ENCODE measurements around the gene ZDHHC24.

Gene ZDHHC24

DNA sequence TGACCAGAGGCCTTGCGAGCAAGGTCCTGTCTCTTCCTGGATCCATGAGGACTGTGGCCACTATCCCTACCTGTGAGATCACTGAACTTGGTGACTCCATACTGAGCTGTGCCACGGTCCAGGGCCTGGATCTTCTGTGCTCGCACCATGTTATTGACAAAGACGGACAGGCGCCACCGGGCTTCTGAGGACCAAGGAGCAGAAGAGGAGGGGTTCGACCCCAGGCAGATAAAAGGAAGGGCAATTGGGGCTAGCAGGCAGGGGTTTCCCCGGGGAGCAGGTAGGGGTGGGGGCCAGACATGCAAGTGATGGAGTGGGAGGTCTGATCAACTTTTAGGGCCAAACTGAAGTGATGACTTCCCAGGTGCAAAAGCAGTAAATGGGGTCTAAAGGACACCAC lies 20.4 kb upstream of the ZDHHC24 start:
- DNase-seq (ENCODE audit: low read depth in 2 of 2) = no peak

DNA sequence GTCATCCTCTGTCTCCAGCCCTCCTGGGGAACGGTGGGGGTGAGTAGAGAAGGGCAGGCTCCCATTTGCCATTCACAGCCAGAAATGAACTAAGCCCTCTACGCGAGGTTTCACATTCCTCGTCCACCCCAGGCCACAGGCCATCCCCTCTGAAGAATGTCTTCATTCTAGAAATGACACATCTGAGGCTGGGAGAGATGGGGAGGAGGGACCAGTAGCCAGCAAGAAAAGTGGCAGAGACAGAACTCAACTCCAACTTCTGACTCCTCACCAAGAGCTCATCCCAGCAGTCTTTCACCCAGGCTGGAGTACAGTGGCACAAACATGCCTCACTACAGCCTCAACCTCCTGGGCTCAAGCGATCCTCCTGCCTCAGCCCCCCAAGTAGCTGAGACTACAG lies 19.1 kb upstream of the ZDHHC24 start:
- no peak for DNase-seq (ENCODE audit: low read depth in 2 of 2)

DNA sequence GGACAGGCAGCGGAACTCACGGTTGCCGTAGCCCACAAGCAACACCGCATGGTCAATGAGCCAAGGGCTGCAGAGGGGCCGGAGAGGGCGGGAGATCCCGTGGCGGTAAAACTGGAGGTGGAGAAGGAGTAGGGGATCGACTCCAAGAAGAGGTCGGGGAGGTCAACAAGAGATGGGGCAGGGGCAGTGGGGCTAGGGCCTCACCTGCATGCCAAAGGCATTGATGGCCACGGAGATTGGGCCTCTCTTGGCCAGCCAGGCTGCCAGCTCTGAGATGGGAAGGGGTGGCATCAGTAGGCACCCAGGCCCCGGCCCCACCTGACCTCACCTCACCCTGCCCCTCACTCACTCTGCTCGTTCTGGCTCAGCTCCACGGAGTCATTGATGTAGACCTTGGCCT lies 18.7 kb upstream of the ZDHHC24 start:
- no peak for DNase-seq (ENCODE audit: low read depth in 2 of 2)

- DNase-seq (ENCODE audit: low read depth in 2 of 2) = no peak
These were observed 18.0 kb upstream of the ZDHHC24 start for GRCh38 chr11:66563832-66564231.

- DNase-seq (ENCODE audit: low read depth in 2 of 2) = no peak
These were observed 17.2 kb upstream of the ZDHHC24 start for GRCh38 chr11:66562907-66563583.

GRCh38 chr11:66562275-66562674 lies 16.4 kb upstream of the ZDHHC24 start:
- no peak for DNase-seq (ENCODE audit: low read depth in 2 of 2)

GRCh38 chr11:66561975-66562248 lies 16.1 kb upstream of the ZDHHC24 start:
- no peak for DNase-seq (ENCODE audit: low read depth in 2 of 2)

DNA sequence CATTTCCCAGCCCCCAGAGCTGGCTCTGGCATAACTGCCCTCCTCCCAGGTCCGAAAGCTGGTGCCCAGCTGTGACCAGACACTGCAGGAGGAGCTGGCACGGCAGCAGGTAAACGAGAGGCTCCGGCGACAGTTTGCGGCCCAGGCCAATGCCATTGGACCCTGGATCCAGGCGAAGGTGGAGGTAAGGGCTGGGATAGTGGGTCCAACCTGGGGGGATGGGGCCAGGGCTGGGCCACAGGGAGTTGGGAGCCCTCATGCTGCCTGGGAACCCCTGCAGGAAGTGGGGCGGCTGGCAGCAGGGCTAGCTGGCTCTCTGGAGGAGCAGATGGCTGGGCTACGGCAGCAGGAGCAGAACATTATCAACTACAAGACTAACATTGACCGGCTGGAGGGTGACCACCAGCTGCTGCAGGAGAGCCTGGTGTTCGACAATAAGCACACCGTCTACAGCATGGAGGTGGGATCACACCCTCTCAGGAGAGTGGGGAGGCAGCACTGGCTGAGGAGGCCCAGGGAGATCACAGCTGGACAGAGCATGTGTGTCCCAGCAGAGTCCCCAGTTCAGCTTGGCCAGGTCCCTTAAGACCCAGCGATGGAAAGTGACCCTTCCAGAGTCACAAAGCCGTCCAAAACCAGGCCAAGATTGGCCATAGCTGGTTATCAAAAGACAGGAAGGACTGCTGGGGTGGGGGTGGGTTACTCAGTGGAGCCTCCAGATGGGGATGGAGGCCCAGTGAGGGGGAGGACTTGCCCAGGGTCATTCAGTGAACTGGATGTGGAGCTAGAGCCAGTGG lies 15.5 kb upstream of the ZDHHC24 start:
- no peak for DNase-seq (ENCODE audit: low read depth in 2 of 2)

DNA sequence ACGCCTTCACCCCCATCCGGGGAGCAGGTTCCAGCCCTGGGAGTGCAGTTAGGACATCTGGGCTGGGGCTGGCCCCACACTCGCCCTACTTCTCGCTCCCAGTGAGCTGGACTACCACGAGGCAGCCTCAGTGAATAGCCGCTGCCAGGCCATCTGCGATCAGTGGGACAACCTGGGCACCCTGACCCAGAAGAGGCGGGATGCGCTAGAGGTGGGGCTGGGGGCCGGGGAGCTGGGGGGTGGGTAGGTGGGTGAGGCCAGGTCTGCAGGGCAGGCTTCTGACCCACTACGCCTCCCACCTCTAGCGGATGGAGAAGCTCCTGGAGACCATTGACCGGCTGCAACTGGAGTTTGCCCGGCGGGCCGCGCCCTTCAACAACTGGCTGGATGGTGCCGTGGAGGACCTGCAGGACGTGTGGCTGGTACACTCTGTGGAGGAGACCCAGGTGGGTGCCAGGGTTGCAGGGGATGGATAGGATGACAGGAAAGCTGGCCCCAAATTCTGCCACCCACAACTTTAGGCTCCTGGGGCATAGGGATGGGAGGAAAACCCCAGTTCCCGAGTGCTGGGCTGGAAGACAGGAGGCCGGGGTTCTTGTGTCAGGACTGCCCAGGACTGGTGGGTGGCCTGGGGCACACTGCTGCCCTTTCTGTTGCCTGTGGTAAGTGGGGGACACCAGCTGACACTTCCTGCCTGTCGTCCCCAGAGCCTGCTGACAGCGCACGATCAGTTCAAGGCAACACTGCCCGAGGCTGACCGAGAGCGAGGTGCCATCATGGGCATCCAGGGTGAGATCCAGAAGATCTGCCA lies 14.2 kb upstream of the ZDHHC24 start:
- no peak for DNase-seq (ENCODE audit: low read depth in 2 of 2)

DNA sequence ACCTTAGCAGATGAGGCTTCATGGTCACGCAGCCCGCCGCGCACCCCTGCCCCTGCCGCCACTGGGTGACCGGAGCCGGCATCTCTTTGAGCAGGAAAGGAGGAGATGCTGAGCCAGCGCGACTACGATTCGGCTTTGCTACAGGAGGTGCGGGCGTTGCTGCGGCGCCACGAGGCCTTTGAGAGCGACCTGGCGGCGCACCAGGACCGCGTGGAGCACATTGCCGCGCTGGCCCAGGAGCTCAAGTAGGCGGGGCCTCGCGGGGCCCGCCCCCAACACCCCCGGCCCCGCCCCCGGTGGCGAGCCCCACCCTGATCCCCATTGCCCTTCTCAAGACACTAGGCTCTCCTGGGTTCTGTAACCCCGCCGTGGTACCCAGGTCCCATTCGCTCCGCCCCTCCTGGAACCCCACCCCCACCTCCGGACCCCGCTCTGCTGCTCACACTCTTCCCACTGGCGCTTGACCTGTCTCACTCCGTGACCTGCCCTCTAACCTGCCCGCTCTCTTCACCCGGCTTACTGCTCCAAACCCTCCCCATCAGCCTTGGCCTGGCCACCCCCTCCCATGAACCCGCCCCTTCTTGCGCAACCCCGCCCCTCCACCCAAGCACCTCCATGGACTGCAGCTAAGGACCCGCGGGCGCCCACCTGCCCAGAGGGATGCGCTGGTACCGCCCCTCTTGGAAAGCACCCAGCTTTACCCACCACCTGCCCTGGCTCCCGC lies 13.5 kb upstream of the ZDHHC24 start:
- no peak for DNase-seq (ENCODE audit: low read depth in 2 of 2)

- DNase-seq (ENCODE audit: low read depth in 2 of 2) = no peak
These were observed 12.0 kb upstream of the ZDHHC24 start for GRCh38 chr11:66557733-66558326.

GRCh38 chr11:66556086-66556485 lies 10.2 kb upstream of the ZDHHC24 start:
- no peak for DNase-seq (ENCODE audit: low read depth in 2 of 2)

DNA sequence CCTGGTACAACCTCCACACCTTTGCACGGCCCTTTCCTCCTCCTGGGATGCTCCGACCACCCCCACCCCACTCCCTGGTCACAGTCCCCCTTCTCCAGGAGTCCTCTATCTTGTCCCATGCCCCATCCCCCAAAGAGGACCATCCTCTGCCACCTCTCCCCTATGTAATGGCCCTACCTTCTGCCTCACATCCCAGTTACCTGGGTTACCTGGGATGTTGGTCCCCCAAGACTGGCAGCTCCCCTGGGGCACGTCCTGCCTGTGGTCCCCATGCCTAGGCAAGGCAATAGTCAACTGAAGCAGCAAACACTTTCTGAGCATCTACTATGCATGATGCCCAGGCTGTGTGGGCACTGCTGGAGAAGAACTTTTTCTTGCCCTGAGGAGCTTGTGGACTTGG lies 9.6 kb upstream of the ZDHHC24 start:
- DNase-seq (ENCODE audit: low read depth in 2 of 2) = no peak

GRCh38 chr11:66554602-66555001 lies 8.8 kb upstream of the ZDHHC24 start:
- DNase-seq (ENCODE audit: low read depth in 2 of 2) = no peak

- no peak for DNase-seq (ENCODE audit: low read depth in 2 of 2)
These were observed 5.0 kb upstream of the ZDHHC24 start for GRCh38 chr11:66550887-66551286.

- no peak for DNase-seq (ENCODE audit: low read depth in 2 of 2)
These were observed 3.8 kb upstream of the ZDHHC24 start for GRCh38 chr11:66549696-66550095.

- DNase-seq (ENCODE audit: low read depth in 2 of 2) = no peak
These were observed 3.2 kb upstream of the ZDHHC24 start for GRCh38 chr11:66548774-66549630.

DNA sequence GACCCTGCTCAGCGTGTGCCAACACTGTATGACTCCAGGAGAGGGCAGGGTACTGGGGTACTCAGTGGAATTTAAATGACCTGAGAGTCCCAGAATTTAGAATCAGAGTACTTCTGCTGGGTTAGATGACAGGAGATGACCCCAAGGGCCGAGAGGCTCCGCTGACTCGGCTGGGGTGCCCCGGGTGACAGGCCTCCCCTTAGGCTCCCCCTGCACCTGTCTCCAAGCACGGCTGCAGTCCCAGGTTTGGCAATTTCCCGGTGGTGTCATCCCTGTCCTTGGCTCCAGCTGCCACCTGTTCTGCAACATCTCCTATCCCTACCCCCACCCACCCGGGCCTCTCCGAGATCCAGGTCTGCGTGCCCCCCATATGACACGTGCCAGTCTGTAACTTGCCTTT lies 2.2 kb upstream of the ZDHHC24 start:
- DNase-seq (ENCODE audit: low read depth in 2 of 2) = no peak

GRCh38 chr11:66547662-66548009 lies 1.8 kb upstream of the ZDHHC24 start:
- DNase-seq (ENCODE audit: low read depth in 2 of 2) = no peak

DNA sequence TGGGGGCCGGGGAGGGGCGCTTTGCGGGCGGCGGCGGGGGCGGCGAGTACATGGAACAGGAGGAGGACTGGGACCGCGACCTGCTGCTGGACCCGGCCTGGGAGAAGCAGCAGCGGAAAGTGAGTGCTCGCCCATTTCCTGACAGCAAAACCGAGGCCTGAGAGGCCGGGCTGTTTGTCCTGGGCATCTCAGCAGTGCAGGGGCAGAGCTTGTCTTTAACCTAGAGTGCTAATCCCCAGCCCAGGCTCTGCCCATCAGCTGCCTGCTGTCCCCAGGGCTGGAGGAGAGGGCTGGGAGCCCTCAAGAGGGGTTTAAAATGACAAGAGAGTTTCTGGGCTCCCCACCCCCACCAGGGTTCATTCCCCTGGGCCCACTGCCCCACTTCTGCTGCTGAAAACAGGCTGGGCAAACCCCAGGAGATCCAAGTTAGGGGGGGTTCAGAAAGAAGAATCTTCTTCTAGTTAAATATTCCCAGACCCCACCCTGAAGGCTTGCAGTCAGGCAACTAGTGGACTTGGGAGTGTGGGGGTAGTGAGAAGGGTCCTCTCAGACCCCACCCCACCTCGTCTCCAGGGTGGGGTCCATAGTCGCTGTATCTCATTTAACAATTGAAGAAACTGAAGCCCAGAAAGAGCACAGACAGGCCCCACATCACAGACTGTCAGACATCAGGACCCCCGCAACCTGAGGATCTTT lies 1.3 kb upstream of the ZDHHC24 start:
- DNase-seq (ENCODE audit: low read depth in 2 of 2) = no peak

Data from fibroblast of skin of left quadriceps (primary cell).